AG09309 (cell line): ENCODE data around the gene XRCC3.
"Not testable (repeated sequence)": the region's sequence is repeated elsewhere in the genome, so short reads cannot be mapped to it uniquely, and the experiment has no call there.

Experiments
- DNase-seq: peaks from one replicate; pipeline ENCODE4 v3.0.0-alpha.2; 2010; ENCODE audit warnings: low read depth
- H3K4me3 ChIP-seq: 2 replicates; pipeline ENCODE4 v1.5.1; 2011; ENCODE audit warnings: mild to moderate bottlenecking, low read depth, low read length, moderate library complexity; ENCODE audit not compliant: control insufficient read depth
- TF ChIP-seq, protein P1 (sequence below): IDR thresholded peaks from 2 replicates; pipeline ENCODE4 v1.5.1; 2011; ENCODE audit warnings: mild to moderate bottlenecking, low read depth, low read length, inconsistent platforms; ENCODE audit not compliant: insufficient read depth, control insufficient read depth; ENCODE audit errors: missing control alignments

Gene XRCC3

GRCh38 chr14:103657471-103657870 is 57.8 kb downstream of the XRCC3 start:
- TF ChIP-seq, protein P1, sequence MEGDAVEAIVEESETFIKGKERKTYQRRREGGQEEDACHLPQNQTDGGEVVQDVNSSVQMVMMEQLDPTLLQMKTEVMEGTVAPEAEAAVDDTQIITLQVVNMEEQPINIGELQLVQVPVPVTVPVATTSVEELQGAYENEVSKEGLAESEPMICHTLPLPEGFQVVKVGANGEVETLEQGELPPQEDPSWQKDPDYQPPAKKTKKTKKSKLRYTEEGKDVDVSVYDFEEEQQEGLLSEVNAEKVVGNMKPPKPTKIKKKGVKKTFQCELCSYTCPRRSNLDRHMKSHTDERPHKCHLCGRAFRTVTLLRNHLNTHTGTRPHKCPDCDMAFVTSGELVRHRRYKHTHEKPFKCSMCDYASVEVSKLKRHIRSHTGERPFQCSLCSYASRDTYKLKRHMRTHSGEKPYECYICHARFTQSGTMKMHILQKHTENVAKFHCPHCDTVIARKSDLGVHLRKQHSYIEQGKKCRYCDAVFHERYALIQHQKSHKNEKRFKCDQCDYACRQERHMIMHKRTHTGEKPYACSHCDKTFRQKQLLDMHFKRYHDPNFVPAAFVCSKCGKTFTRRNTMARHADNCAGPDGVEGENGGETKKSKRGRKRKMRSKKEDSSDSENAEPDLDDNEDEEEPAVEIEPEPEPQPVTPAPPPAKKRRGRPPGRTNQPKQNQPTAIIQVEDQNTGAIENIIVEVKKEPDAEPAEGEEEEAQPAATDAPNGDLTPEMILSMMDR, result no peak
- DNase-seq, result peak; percentile 68
- no peak overlapping the region for H3K4me3 ChIP-seq

DNA sequence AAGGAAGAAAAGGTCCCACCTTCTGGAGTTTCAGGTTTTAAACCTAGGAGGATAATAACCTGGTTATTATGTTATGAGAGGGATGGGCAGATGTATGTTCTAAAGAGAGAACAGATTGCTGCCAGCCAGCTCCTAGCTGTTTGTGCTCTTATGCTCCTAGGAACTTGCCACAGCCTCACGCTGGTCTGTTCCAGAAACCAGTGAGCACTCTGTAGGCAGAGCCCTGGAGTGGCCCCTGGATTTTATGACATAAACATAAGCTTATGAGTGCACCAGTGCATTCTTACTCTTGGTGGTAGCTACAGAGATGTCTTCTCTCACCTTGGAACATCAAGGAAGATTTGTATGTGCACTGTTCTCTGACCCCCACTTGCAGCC is 58.5 kb downstream of the XRCC3 start:
- no peak overlapping the region for H3K4me3 ChIP-seq
- DNase-seq, result no peak
- TF ChIP-seq, protein P1, result no peak

GRCh38 chr14:103656031-103656755 is 59.1 kb downstream of the XRCC3 start:
- no peak for DNase-seq
- no peak overlapping the region for H3K4me3 ChIP-seq
- TF ChIP-seq, protein P1, result no peak

DNA sequence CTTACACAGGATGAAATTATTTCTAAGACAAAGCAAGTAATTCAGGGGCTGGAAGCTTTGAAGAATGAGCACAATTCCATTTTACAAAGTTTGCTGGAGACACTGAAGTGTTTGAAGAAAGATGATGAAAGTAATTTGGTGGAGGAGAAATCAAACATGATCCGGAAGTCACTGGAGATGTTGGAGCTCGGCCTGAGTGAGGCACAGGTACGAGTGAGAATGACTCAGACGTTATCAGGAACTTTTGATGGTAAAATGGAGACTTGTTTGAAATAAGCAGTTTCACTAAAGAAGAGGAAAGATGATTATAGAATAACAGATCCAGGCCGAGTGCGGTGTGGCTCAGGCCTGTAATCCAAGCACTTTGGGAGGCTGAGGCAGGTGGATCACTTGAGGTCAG is 60.6 kb downstream of the XRCC3 start:
- TF ChIP-seq, protein P1, result no peak
- no peak overlapping the region for H3K4me3 ChIP-seq
- DNase-seq, result no peak

DNA sequence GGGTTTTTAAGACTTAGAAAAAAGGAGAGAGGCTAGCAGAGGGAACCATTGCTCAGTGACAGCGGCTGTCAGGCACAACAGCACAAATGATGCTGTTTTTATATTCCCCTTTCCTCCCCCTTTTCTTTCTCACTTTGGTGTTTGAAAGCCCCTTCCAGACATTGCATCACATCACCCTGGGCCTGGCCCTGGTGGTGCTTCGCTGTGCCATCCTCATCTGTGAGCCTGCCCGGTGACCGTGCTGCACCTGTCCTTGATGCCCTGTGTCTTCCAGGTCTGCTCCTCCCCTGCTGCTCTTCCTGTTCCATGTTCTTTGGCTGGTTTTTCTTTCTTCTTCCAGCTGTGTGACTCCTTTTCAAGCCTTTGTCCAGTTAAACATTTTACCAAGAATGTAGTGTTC is 61.4 kb downstream of the XRCC3 start:
- TF ChIP-seq, protein P1, result no peak
- H3K4me3 ChIP-seq, result no peak overlapping the region
- DNase-seq, result no peak

DNA sequence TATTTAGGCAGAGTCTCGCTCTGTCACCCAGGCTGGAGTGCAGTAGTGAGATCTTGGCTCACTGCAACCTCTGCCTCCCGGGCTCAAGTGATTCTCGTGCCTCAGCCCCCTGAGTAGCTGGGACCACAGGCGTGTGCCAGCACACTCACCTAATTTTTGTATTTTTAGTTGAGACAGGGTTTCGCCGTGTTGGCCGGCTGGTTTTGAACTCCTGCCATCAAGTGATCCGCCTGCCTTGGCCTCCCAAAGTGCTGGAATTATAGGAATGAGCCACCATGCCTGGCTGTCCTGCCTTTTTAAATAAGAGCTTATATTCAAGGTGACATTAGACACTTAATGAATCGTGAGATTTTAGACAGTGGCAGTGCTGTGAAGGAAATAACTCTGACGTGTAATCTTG is 61.9 kb downstream of the XRCC3 start:
- DNase-seq, H3K4me3 ChIP-seq: not testable (repeated sequence)

GRCh38 chr14:103652806-103653205 is 62.4 kb downstream of the XRCC3 start:
- no peak overlapping the region for H3K4me3 ChIP-seq
- DNase-seq, result no peak
- TF ChIP-seq, protein P1, result no peak
